HG03442 (cell line): ENCODE data around the gene FAAP20.

Source experiments
- ATAC-seq: cut with Tn5 transposase; IDR thresholded peaks from one replicate; pipeline ENCODE4 v1.9.1; 2021; ENCODE audit warnings: mild to moderate bottlenecking, moderate library complexity; ENCODE audit not compliant: unreplicated experiment

Gene FAAP20, protein sequence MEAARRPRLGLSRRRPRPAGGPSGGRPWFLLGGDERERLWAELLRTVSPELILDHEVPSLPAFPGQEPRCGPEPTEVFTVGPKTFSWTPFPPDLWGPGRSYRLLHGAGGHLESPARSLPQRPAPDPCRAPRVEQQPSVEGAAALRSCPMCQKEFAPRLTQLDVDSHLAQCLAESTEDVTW

DNA sequence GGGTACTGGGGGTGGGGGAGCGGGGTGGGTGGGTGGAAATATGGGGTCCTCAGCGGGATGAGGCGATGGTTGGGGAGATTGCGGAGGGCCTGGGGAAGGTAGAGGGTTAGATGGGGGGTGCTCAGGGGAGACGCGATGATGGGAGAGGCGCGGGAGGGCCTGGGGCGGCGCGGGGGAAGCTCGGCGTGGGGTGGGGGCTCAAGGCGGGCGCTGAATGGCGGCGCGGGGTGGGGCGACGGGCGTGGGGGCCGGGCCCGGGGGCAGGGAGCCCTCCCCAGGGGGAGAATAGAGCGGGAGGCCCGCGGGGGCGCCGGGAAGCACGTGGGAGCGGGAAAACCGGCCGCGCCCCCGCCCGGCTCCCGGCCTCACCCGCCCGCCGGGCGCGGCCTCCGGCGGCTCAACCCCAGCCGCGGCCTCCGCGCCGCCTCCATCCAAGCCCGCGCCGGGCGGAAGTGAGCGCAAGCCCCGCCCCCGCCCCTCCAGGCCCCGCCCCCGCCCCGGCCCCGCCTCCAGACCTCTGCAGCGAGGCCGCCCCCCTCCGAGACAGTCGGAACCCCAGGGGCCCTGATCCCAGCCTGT lies at the start of gene FAAP20:
TSS of gene FAAP20 (minus strand) at position 454 of the 579 bp plus-strand sequence. CDS start at position 431, 23 bp downstream.
- peak; percentile 32 for ATAC-seq

DNA sequence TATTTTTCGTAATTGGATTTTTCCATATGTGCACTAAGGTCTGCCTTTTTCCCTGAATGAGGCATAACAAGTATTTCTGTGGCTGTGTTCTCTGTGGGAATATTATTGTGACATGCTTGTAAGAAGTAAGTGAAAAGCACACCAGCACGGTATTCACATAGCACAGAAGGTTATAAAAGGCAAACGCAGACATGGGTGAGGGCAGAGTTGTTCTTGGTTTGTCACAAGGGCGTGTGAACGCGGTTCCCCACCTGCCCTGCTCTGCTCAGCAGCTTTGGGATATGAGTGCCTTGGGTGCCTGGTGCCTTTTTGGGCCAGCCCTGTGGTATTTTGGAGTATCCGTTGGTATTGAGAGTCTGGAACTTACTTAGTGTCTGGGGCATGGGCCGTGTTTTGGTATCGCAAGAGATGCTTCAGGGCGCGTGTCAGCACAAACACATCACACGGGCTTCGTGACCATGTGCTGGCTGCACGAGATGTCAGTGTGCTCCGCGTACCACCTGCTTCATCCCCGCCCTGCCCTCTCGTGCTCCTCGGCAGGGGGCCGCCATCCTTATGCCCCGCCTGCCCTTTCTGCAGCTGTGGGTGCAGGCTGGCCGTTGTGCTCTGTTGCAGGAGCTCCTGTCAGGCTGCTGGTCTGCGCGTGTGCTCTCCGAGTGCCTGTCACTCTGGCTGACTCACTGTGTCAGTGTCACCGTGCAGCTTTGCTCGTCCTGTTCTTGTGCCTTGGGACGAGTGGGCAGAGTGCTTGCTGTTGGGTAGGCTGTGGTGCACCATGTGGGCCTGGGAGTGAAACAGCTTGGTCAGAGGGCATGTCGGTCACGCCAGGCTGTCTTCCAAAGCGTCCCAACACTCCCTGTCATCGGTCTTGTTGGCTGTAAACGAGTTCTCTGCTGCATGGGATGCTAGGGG lies 48.5 kb upstream of the FAAP20 start:
- ATAC-seq, result no peak

DNA sequence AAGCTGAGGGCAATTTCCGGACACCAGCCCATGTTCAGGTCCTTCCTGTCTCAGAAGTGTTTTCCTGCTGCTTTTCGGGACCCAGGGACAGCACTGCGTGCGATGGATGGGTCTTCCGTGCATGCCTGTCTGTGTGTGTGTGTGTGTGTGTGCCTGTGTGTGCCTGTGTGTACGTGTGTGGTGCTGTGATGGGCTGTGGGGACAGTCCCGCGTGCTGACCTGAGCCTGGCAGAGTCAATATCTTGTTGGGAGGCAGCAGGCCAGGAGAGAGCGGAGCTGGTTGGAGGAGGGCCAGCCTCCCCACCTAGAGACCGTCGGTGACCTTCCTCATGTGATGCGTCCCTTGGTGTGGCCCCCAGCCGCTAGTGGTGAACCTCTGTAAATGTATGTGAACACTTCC lies 47.2 kb upstream of the FAAP20 start:
- ATAC-seq, result no peak

DNA sequence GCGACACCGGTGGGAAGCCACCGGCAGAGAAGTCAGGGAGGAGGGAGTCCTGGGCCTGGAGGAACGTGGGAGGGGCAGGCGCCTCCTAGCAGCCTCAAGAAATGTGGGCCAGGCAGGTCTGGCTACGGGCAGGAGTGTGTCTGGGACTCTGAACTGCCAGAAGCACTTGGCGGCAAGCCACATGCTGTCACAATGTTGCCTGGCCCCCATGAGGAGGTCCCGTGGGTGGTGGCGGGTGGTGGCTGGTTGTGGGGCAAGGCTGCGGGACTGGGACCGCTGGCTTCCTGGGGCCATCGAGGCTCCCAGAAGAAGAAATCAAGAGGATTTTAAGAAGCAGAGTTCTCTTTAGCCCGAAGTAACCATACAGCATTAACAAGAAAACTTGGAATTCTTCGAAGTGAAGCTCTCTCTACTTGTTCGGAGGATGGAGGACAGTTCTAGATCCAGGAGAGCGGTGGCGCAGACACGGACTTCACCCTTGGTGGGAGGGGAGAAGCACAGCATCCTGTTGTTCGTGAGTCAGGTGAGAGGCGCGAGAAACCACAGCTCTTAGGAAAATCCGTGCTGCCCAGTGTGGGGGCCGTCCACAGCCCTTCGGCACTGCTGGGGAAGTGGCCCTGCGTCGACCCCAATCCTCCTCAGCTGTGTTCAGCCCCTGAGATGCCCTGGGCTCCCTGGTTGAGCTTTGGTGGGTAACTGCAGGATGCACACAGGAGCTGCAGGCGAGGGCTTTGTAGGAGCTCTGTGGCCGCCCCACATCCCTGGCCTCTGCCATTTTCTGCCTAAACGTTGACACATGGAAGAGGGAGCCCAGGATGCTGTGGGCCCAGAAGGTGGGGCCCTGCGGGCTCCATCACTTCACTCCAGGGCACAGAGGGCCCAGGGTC lies 45.9 kb upstream of the FAAP20 start:
- ATAC-seq, result no peak

DNA sequence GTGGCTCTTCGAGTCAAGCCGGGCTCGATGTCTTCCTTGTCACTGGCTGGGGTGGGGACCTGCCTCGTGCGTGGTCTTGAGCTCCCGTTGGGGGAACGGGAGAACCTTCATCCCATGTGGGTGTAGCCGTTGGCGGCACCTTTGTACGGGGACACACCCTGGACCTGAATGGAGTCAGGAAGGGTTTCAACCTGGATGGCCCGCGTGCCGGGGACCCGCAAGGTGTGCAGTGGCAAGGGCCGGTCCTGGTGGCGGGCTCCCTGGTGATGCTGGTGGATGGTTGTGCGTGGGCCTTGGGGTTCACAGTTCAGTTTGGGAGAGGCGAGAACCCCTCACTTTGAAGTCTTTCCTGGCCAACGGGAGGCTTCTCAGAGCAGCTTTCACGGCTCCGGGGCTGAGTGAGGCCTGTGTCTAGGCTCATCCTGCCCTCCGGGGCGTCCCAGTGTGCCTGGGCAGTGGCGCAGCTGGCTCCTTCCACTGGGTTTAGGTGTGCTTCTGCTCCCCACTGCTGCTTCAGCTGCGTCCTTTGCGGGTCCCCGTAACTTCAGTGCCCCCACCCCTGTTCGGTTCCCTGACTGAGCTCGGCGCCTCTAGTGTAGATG lies 44.9 kb upstream of the FAAP20 start:
- ATAC-seq, result no peak

DNA sequence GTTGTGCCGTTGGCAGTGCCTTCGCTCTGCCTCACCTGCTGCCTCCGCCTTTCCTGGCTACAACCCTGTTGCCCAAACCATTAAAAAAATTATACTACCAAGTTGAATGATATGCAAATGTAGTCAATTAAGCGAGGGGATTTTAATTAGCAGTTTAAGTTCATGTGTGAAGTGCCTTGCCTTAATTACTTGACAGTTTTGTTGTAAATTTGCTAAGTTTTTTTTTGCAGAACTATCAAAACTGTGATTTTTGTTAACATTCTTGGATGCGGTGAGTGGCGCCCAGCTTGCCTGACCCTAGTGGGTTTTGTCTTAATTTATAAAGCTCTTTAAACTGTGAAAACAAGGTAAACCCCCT lies 44.4 kb upstream of the FAAP20 start:
- no peak for ATAC-seq

DNA sequence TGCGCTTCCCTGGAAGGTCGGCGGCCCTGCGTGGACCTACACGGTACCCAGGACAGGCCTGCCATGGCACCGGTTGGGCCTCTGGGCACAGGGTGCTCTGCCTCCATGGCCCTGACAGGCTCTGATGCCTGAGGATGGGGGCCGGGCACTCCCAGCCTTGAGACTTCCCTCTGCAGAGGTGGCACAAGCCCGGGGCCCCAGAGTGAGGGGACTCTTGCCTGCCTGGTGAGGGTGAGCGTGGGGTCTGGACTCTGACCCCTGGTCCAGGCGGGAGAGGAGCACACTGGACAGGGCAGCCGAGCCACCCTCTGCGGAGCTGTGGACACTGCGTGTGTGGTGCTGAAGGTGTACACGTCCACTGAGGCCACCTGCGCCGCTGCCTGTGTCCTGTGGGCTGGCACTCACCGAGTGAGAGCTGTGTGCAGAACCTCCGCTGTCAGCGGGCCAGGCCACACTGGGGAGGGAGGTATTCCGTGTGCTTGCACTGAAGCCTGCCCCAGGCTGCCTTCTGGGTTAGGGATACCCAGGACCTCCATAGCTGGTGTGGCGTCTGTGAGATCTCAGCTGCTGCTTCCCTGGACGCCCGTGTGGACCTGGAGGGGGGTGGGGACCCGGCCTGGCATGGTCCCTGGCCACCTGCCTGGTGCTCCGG lies 43.9 kb upstream of the FAAP20 start:
- ATAC-seq, result no peak

DNA sequence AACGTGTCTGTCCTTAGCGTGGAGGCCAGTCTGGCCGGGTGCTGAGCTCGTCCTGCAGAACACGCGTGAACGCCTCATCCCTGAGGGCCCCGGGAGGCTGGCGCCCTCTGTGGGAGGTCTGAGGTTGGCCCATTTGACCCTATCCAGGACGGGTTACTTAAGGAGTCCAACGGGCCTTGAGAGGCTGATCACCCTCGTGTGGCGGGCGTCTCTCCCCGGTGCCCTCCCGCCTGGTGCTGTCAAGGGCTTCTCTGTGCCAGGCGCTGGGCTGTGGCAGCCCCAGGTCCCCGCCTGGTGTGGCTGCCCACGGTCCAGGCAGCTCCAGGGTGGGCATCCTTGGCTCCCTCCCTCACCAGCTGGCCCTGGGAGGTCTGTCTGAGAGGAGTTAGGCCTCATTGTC lies 43.2 kb upstream of the FAAP20 start:
- ATAC-seq, result no peak

DNA sequence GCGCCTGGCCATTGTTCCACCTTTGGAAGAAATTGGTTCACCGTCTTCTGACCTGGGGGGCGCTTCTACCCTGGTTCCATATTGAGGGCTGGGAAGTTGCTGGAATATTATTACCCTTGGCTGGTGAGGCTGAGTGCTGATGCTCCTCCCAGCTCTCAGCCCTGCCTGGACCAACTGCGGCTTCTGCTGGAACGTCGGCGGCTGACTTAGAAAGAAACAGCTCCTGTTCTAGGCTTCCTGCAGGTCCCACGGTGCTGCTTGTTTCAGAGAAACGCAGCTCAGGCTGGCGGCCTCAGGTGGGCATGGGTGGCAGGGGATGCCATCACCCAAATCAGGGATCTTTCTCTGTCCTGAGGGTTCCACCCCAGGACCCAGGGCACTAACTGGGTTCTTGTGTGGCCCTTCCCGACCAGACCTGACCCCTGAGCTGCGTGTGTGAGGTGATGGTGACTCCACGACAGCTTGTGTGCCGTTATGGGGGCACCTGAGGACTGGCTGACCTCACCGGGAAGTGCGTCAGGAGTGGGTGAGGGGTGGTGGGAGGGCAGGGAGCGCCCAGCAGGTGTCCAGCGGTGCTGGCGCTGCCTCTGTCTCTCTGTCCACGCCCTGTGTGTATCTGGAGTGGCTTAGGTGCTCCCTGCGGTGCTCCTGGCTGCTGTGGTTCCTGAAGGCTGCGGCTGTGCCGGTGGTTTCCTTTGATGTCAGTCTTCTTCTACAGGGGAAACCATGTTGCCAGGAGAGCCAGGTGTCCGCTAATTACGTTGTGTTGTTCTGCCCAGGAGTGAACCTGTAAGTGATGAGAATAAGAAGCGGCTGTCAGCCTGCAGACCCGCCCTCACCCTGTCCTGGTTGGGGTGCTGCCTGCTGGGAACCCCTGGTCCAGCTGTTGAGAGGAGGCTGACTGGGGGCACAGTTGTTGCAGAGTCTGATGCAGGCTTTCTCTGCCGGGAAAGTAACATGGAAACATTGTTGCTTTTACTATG lies 42.4 kb upstream of the FAAP20 start:
- ATAC-seq, result no peak

DNA sequence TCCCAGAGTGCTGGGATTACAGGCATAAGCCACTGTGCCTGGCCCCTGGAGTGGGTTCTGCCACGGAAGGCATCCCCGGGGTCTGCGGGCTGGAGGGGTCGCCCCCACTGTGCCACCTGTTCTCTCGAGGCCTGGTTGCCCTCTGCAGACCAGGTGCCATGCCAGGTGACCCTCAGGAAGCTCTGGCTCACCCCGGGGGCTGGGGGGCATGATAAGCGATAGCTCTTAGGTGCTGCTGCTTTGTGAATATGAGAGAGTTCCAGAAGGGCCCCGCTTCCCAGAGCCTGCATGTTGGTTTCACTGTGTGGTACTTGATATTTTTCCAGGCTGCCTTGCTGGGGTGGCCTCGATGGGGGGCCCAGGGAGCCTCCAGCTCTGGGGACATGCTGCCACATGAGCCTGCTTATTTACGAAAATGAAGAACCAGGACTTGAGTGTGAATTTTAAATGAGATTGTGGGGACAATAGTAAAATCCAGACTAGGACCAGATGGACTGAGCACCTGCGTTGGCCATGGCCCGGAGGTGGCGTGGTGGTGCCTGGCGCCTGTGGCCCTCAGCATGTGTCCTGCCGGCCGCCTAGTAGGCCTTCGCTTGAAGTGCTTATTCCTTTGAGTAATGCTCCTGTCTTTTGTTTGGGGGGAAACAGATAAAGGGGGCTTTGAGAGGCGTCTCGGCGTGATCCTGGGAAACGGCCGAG lies 40.9 kb upstream of the FAAP20 start:
- ATAC-seq, result no peak

DNA sequence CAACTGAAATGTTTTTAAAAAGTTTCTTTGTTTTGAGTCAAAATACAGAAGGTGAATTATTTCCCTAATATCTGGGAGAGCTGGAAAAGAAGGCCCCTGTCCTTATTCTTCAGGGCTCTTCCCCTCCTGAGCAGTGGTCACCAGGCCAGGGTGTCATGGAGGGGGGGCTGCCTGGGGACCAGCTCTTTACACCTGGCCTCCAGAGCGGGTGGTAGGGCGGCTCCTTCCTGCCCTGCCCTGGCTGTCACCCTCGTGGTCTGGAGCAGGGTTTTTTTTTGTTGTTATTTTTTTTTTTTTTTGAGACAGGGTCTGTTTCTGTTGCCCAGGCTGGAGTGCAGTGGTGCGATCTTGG lies 40.2 kb upstream of the FAAP20 start:
- ATAC-seq, result no peak

DNA sequence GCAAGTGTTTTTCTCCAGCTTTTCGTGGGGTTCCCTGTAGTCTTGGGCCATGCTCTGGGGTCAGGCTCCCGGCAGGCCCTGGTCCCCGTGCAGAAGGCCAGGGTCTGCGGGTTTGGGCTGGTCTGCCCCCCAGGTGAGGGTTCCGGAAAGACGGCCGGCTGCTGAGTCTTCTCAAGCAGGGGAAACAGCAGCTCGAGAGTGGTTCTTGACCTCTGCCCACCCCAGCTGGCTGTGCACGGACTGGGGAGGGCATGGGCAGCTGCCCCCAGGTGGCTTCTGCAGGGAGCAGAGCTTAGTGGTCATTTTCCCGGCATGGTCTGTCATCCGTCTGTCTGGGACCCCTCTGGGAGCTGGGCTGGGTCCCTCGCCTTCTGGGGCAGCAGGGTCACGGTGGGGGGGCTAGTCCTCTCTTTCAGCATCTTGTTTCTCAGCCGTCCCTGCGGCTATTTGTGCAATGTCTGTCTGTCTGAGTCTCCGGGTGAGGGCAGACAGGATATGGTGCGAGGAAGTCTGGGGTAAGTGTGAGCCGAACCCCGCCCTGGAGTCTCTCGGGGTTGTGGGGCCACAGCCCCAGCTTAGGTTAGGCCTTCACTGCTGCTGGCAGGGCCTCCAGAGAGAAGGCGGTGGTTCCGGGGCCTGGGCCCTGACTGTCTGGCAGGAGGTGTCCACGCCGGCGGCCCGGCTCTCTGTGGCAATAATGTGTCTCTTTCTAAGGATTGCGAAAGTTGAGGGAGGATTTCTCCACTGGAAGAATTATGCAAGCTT lies 39.6 kb upstream of the FAAP20 start:
- no peak for ATAC-seq

DNA sequence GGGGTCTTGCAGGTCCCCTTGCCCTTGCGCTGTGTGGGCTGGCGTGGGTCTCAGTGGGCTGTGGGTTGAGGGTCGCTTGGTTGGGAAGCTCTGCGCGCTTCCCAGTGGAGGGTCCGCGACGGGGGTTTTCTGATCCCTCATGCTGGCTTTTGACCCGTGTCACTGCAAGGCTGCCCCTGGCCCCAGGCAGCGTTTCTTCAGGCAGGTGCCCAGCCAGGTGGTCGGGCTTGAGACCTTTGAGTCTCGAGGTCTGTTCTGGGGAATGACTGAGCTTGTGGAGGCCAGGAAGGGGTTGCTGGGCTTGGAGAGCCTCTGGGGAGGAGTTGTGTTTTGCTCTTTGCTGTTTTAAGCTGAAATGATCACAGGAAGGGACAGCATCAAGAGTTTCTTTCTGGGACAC lies 38.9 kb upstream of the FAAP20 start:
- no peak for ATAC-seq

DNA sequence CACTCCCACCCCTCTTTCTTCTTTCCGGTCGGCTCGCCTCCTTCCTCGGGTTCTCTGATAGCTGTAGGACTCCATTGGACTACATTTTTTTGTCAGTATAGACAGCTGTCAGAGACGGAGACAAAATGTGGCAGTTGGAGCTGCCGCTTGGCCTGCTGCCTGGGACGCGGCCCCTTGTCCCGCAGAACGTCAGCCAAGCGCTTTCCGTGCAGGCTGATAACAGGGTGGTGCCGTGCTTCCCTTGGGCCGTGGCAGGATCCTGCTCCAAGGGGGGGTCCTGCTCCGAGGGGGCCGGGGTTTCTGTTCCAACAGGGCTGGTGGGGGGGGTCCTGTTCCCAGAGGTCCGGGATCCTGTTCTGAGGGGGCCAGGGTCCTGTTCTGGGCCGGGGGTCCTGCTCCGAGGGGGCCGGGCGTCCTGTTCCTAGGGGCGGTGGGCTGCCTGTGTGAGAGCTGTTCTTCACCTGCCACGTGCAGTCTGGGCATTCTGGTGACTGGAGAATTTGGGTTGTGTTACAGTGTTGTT lies 38.4 kb upstream of the FAAP20 start:
- ATAC-seq, result no peak

DNA sequence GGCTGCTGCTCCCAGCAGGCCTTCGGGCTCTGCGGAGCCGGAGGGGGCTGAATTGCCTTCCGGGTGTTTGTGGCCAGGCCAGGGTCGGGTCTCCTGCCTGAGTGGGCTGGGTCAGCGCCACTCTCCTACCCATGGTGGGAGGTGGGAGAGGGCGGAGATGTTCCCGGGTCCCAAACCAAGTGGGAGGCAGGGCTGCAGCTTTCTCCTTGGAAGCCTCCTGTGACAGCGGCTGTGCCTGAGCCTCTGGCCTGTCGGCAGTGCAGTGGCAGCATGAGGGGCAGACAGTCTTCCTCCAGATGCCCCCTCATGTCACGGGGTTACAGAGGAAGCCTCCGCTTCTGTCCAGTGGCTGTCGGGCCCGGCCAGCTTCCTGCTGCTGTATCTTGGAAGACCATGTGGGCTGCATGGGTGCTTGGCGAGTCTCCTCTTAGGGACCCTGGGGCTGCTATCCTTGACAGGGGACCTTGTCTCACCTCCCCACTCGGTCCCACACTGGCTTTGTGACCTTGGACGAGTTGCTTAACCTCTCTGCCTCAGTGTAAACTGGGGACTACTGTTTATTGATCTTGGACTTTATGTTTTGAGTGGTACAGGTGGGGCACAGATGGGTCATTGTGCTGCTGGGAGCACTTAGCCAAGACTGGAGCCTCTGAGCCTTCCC lies 37.8 kb upstream of the FAAP20 start:
- no peak for ATAC-seq

DNA sequence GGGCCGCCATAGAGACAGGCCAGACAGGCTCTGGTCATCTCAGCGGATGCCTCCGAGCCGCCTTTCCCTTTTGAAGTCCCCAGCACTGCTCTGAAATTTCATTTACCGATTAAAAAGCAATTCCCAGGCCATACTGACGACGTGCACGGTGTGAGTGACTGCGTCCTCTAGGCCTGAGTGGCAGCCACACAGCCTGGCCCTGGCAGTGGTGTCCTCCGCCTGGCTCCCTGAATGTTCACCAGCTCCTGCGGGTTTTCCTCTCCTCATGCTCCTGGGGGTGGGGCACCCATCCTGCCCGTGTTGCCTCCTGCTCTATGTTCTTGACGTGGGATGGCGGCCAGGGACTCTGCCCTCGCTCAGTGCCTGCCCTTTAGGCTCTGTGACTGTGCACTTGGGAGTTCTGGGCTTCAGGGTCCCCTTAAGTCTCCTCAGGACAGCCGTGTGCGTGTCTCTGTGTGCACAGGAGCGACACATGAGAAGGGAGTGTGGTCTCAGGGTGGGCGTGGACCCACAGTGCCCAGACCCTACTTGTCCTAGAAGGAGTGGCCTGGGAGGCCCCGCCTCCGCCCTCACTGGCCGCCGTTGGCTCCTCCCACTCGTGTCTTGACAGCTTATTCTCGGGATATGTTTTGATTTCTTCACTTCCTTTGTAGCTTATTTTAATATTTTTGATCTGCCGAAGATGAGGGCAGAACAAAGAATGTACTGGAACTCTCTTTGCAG lies 37.1 kb upstream of the FAAP20 start:
- ATAC-seq, result no peak
